Lower lobe of right lung (tissue), 2 donors: ENCODE measurements around the gene MAP3K5. TPM values are rescaled to one million over a fixed set of nuclear protein-coding genes. Genes with fewer than 3 reads are reported as not detected.
A peak's percentile ranks its signal among the peaks of the same experiment; 100 is the strongest.
"Not testable (repeated sequence)": the region's sequence is repeated elsewhere in the genome, so short reads cannot be mapped to it uniquely, and the experiment has no call there.

Source experiments
- ATAC-seq, 2 donors: fragments of 200-7000 bp; cut with Tn5 transposase; one replicate each; pipeline ENCODE4 v1.9.1; 2020 to 2022; ENCODE audit warnings: mild to moderate bottlenecking in 2 of 2, moderate library complexity in 2 of 2
- DNase-seq: peaks from one replicate; pipeline ENCODE4 v3.0.0-alpha.2; 2020
- H3K27ac ChIP-seq: fragments of 200-600 bp; one replicate; pipeline ENCODE4 v1.8.0; 2022
- H3K27me3 ChIP-seq: fragments of 200-600 bp; one replicate; pipeline ENCODE4 v1.8.0; 2022; ENCODE audit warnings: low read depth
- H3K36me3 ChIP-seq: fragments of 200-600 bp; one replicate; pipeline ENCODE4 v1.8.0; 2022; ENCODE audit warnings: mild to moderate bottlenecking
- H3K4me1 ChIP-seq: fragments of 200-600 bp; one replicate; pipeline ENCODE4 v1.8.0; 2022
- H3K4me3 ChIP-seq: fragments of 200-600 bp; one replicate; pipeline ENCODE4 v1.8.0; 2022; ENCODE audit warnings: mild to moderate bottlenecking
- H3K9me3 ChIP-seq: fragments of 200-600 bp; one replicate; pipeline ENCODE4 v1.8.0; 2022
- intact Hi-C: fragments of 100-400 bp; cut with DNase I; formaldehyde crosslinking; loops from one replicate; pipeline ENCODE4 v1.11.0; 2022
- total RNA-seq: library from RNA; stranded (reverse); fragmentation: NEBNext Ultra II Directional; extraction: Animal tissue kit (Norgen Biotek cat#: 25700); gene quantifications from one replicate; pipeline ENCODE4 v1.2.1, GENCODE V29; 2021
- TF ChIP-seq, protein P1 (sequence below): fragments of 200-600 bp; IDR thresholded peaks from one replicate; pipeline ENCODE4 v1.8.0; 2022; ENCODE audit warnings: antibody characterized with exemption, mild to moderate bottlenecking
- donor health status: DM: no; HTN: yes; CAD: no; lungs with severe emphysema.

MAP3K5 gene
- total RNA-seq, 1 donor from 2014 or later, result 32.0 TPM

DNA sequence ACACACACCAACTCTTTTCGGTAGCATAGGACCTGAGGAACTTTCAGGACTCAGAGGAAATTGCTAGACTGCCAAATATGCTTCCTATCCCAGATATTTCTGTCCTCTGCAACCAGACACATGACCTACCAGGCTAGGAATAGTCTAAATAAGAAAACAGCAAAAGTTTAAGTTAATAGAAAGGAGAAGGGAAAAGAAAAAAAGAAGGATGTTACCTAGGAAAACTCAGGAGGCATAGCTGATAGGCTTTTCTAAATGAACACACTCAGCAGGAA lies 74.6 kb downstream of the MAP3K5 start:
- no peak for ATAC-seq
- no peaks in the 10 kb centered on the region for H3K27me3 ChIP-seq
- intact Hi-C loops, result no loop called here
- TF ChIP-seq, protein P1, sequence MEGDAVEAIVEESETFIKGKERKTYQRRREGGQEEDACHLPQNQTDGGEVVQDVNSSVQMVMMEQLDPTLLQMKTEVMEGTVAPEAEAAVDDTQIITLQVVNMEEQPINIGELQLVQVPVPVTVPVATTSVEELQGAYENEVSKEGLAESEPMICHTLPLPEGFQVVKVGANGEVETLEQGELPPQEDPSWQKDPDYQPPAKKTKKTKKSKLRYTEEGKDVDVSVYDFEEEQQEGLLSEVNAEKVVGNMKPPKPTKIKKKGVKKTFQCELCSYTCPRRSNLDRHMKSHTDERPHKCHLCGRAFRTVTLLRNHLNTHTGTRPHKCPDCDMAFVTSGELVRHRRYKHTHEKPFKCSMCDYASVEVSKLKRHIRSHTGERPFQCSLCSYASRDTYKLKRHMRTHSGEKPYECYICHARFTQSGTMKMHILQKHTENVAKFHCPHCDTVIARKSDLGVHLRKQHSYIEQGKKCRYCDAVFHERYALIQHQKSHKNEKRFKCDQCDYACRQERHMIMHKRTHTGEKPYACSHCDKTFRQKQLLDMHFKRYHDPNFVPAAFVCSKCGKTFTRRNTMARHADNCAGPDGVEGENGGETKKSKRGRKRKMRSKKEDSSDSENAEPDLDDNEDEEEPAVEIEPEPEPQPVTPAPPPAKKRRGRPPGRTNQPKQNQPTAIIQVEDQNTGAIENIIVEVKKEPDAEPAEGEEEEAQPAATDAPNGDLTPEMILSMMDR, result no peak
- H3K4me1 ChIP-seq, result peaks cover 38% of the 10 kb centered on the region
- no peak for DNase-seq
- H3K36me3 ChIP-seq, result no peaks in the 10 kb centered on the region
- H3K27ac ChIP-seq, result no peak overlapping the region
- H3K9me3 ChIP-seq, result no peaks in the 10 kb centered on the region
- no peak overlapping the region for H3K4me3 ChIP-seq

DNA sequence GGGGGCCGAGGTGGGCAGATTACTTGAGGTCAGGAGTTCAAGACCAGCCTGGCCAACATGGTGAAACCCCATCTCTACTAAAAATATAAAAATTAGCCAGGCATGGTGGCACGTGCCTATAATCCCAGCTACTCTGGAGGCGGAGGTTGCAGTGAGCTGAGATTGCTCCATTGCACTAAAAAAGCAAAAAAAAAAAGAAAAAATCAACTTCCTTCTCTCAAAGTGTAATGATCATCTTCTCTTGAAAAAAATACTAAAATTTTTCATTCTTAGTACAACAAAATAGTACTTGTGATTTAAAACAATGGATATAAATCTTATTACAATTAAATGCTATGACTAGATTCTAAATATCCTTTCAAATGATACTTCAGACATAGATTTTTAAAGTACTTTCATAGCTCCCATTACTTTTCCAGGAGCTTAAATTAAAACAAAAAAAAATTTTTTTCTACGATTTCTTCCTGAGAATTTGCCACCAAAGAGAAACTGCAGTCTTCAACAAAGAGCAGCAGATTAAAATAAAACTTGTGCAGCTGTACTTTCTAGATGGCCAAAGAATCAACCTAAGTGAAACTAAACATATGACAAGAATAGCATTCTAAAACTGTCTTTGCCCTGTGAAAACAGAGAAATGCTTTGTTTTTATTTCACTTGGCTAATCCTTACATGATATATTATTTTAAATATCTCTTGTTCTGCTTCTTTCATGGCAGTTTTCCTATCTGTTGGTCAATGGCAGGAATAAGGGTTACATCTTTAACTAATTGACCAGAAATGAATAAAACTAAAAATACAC lies 75.2 kb downstream of the MAP3K5 start:
- no peaks in the 10 kb centered on the region for H3K27me3 ChIP-seq
- H3K4me1 ChIP-seq, result peaks cover 38% of the 10 kb centered on the region
- H3K36me3 ChIP-seq, result no peaks in the 10 kb centered on the region
- H3K4me3 ChIP-seq, result no peak overlapping the region
- TF ChIP-seq, protein P1, result no peak
- H3K9me3 ChIP-seq, result no peaks in the 10 kb centered on the region
- intact Hi-C loops, result no loop called here
- H3K27ac ChIP-seq, result peak overlapping the region; percentile 18
- ATAC-seq (no peak), DNase-seq (no peak)

DNA sequence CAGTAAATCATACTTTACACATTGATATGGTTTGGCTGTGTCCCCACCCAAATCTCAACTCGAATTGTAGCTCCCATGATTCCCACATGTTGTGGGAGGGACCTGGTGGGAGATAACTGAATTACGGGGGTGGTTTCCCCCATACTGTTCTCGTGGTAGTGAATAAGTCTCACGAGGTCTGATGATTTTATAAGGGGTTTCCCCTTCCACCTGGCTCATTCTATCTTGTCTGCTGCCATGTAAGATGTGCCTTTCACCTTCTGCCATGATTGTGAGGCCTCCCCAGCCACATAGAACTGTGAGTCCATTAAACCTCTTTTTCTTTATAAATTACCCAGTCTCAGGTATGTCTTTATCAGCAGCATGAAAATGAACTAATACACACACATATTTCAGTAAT lies 79.6 kb downstream of the MAP3K5 start:
- H3K27ac ChIP-seq, H3K9me3 ChIP-seq, ATAC-seq, H3K4me3 ChIP-seq, H3K27me3 ChIP-seq, intact Hi-C loops, H3K36me3 ChIP-seq, DNase-seq: not testable (repeated sequence)
- peaks cover 21% of the 10 kb centered on the region for H3K4me1 ChIP-seq

DNA sequence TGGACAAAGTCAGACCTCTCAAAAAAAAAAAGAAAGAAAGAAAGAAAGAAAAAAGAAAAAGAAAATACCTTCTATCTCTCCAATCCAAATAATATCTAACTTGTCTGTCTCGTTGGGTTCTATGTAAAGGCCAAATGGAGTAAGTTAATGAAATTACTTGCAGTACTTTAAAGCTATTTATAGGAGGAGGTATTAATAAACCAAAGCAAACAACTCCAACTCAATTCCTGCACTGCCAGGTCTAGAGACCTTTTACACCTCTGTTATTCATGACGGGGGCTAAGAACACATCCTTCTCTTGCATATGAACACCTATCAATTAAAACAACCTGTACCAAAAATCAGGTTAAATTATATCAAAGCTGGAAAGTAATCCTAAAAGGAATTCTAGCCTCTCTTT lies 80.6 kb downstream of the MAP3K5 start:
- DNase-seq (no peak), ATAC-seq (no peak)
- intact Hi-C loops, result no loop called here
- Histone ChIP-seq H3K4me3 (no peak overlapping the region), H3K4me1 (peaks cover 11% of the 10 kb centered on the region), H3K27ac (no peak overlapping the region), H3K9me3 (no peaks in the 10 kb centered on the region), H3K27me3 (no peaks in the 10 kb centered on the region), H3K36me3 (no peaks in the 10 kb centered on the region)
- TF ChIP-seq, protein P1, result no peak

DNA sequence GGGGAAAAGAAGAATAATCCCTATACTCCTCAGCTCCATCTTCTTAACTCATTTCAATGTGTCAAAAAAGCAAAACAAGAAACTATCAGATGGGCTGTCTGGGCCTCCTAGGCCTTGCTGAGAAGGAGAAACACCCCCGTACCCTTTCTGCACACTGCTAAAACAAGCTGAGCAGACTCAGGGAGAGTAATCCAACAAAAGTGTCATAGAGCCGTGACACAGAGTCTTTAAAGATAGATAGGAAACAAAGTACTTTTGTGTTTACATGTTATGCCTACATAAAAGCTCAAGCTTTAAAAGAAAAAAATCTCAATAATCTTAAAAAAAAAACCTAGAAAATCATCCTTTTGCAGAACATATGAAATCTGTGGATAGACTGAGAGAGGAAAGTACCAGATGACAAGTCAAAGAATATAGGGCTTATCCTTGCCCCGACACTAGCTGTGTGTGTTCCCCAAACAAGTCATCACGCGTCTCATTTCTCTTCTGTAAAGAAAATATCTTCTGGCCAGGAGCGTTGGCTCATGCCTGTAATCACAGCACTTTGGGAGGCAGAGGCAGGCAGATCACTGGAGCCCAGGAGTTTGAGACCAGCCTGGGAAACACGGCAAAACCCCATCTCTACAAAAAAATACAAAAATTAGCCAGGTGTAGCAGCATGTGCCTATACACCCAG lies 81.3 kb downstream of the MAP3K5 start:
- TF ChIP-seq, protein P1, result no peak
- no peak overlapping the region for H3K27ac ChIP-seq

DNA sequence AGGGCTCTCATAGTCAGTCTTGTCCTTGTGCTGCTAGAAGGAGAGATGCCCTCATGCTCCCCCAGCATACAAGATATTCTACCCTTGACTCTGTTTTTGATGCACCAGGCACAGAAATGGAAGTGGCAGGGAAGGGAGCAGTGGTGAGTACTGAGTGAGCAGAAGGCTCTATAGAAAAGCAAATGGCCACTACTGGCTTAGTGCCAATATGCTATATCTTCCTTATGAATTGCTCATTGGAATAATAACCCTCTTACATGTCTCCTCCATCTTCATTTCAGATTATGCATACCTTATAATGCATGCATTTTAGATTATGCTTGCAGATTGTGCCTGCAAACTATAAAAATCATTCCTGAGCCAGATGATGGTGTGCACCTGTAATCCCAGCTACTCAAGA lies 82.8 kb downstream of the MAP3K5 start:
- DNase-seq, result no peak

More for the DNA sequence above, 81.3 kb downstream of the MAP3K5 start:
- ATAC-seq (no peak), DNase-seq (no peak)
- intact Hi-C loops, result no loop called here
- H3K9me3 ChIP-seq, result no peaks in the 10 kb centered on the region
- H3K4me1 ChIP-seq, result peaks cover 5% of the 10 kb centered on the region
- no peak overlapping the region for H3K4me3 ChIP-seq
- H3K27me3 ChIP-seq, result no peaks in the 10 kb centered on the region
- no peaks in the 10 kb centered on the region for H3K36me3 ChIP-seq

More for the DNA sequence above, 82.8 kb downstream of the MAP3K5 start:
- Histone ChIP-seq H3K27ac (no peak overlapping the region), H3K27me3 (no peaks in the 10 kb centered on the region), H3K4me1 (no peaks in the 10 kb centered on the region), H3K4me3 (no peak overlapping the region), H3K36me3 (no peaks in the 10 kb centered on the region), H3K9me3 (no peaks in the 10 kb centered on the region)
- no peak for ATAC-seq
- intact Hi-C loops, result no loop called here
- TF ChIP-seq, protein P1, result no peak
